ENCODE results near the gene FZD1.

GRCh38 chr7:91299952-91300775 is 35.9 kb downstream of the FZD1 start:
- TF ChIP-seq EZH2phosphoT487 (IDR thresholded peaks at IDR 0.05; ENCODE audit: low read depth, severe bottlenecking, unreplicated experiment) (no peak), EZH2 (IDR thresholded peaks at IDR 0.05; ENCODE audit: borderline replicate concordance) (no peak)
- TF ChIP-seq, protein P1, sequence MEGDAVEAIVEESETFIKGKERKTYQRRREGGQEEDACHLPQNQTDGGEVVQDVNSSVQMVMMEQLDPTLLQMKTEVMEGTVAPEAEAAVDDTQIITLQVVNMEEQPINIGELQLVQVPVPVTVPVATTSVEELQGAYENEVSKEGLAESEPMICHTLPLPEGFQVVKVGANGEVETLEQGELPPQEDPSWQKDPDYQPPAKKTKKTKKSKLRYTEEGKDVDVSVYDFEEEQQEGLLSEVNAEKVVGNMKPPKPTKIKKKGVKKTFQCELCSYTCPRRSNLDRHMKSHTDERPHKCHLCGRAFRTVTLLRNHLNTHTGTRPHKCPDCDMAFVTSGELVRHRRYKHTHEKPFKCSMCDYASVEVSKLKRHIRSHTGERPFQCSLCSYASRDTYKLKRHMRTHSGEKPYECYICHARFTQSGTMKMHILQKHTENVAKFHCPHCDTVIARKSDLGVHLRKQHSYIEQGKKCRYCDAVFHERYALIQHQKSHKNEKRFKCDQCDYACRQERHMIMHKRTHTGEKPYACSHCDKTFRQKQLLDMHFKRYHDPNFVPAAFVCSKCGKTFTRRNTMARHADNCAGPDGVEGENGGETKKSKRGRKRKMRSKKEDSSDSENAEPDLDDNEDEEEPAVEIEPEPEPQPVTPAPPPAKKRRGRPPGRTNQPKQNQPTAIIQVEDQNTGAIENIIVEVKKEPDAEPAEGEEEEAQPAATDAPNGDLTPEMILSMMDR (IDR thresholded peaks at IDR 0.05; ENCODE audit: poor library complexity), result no peak
